ENCODE results near the gene KCNH2.

The KCNH2 gene

GRCh38 chr7:150909200-150909995 lies 68.7 kb downstream of the KCNH2 start (continued):
- TF ChIP-seq ZNF510 (tag by site-specific recombination; IDR thresholded peaks at IDR 0.05; ENCODE audit: insufficient replicate concordance) (no peak), ZNF548 (tag by site-specific recombination; IDR thresholded peaks at IDR 0.05) (no peak), ZNF302 (tag by site-specific recombination; IDR thresholded peaks at IDR 0.05; ENCODE audit: low read depth) (no peak), YY2 (tag by site-specific recombination; IDR thresholded peaks at IDR 0.05) (no peak), ZNF580 (tag by site-specific recombination; IDR thresholded peaks at IDR 0.05) (no peak)

- Histone ChIP-seq H3K4me3 (ENCODE audit: low read depth, low read length) (no peak overlapping the region), H3K9me3 (ENCODE audit: control insufficient read depth, insufficient read depth, low read depth, low read length) (no peaks in the 10 kb centered on the region), H3K27ac (ENCODE audit: extremely low read depth, low read depth, low read length) (no peak overlapping the region), H3K36me3 (ENCODE audit: control insufficient read depth in 2 of 2, insufficient read depth in 1 of 2, low read length in 2 of 2) (no peaks in the 10 kb centered on the region), H3K4me1 (ENCODE audit: control insufficient read depth, insufficient read depth, low read length) (no peaks in the 10 kb centered on the region)
- ChIA-PET CTCF (interaction anchor here (0.5 to 2.0 kb wide), 3 partner anchors 8 to 35 kb away, joined by 3 to 15 read pairs (median 4); no protein-coding TSS in a partner anchor), POLR2A (interaction anchor here (0.6 kb wide), 1 partner anchor 179 kb away, joined by 3 read pairs; no protein-coding TSS in a partner anchor)
- no peak for TF ChIP-seq ZNF10 (tag by site-specific recombination; IDR thresholded peaks at IDR 0.05)
- no peak for TF ChIP-seq ZBTB7A (tag by site-specific recombination; IDR thresholded peaks at IDR 0.05; ENCODE audit: low read depth)
- no peak for TF ChIP-seq ZBTB20 (tag by site-specific recombination; IDR thresholded peaks at IDR 0.05)
- TF ChIP-seq ZFP3 (tag by site-specific recombination; IDR thresholded peaks at IDR 0.05; ENCODE audit: low read depth): no peak
- TF ChIP-seq ZNF623 (tag by site-specific recombination; IDR thresholded peaks at IDR 0.05): no peak
- no peak for TF ChIP-seq KLF9 (tag by site-specific recombination; IDR thresholded peaks at IDR 0.05; ENCODE audit: low read depth)
- TF ChIP-seq SP7 (tag by site-specific recombination; IDR thresholded peaks at IDR 0.05): no peak
- TF ChIP-seq INSM2 (tag by site-specific recombination; IDR thresholded peaks at IDR 0.05): no peak
- no peak for TF ChIP-seq WT1 (tag by site-specific recombination; IDR thresholded peaks at IDR 0.05)
- TF ChIP-seq SETDB1 (IDR thresholded peaks at IDR 0.05; ENCODE audit: insufficient read length, low read length): no peak
- TF ChIP-seq ZNF37A (tag by site-specific recombination; IDR thresholded peaks at IDR 0.05): no peak
- TF ChIP-seq OVOL3 (tag by site-specific recombination; IDR thresholded peaks at IDR 0.05): no peak
- TF ChIP-seq GLIS1 (tag by site-specific recombination; IDR thresholded peaks at IDR 0.05): no peak
Observed at GRCh38 chr7:150908173-150908572, 69.9 kb downstream of the KCNH2 start.

- no peak for TF ChIP-seq ZNF558 (tag by site-specific recombination; IDR thresholded peaks at IDR 0.05)
- no peak for TF ChIP-seq ZNF549 (tag by site-specific recombination; IDR thresholded peaks at IDR 0.05)
- no peak for TF ChIP-seq SETDB1 (IDR thresholded peaks at IDR 0.05; ENCODE audit: insufficient read length, low read length)
- TF ChIP-seq ZNF501 (tag by site-specific recombination; IDR thresholded peaks at IDR 0.05): no peak
- no peak overlapping the region for H3K27ac ChIP-seq (ENCODE audit: extremely low read depth, low read depth, low read length)
- no peaks in the 10 kb centered on the region for H3K9me3 ChIP-seq (ENCODE audit: control insufficient read depth, insufficient read depth, low read depth, low read length)
- no peaks in the 10 kb centered on the region for H3K36me3 ChIP-seq (ENCODE audit: control insufficient read depth in 2 of 2, insufficient read depth in 1 of 2, low read length in 2 of 2)
- ChIA-PET POLR2A (no interaction called here), CTCF (interaction anchor here (0.6 to 0.9 kb wide), 2 partner anchors 25 to 84 kb away, joined by 3 to 6 read pairs; no protein-coding TSS in a partner anchor)
- no peaks in the 10 kb centered on the region for H3K4me1 ChIP-seq (ENCODE audit: control insufficient read depth, insufficient read depth, low read length)
- no peak overlapping the region for H3K4me3 ChIP-seq (ENCODE audit: low read depth, low read length)
Observed at GRCh38 chr7:150904011-150904909, 73.9 kb downstream of the KCNH2 start.

All from HEK293 (cell line).